Non-pigmented ciliary epithelial cell (primary cell): Measurements from ENCODE around the gene IFNG-AS1.

ENCODE experiments used
- DNase-seq: peaks from one replicate; pipeline ENCODE4 v3.0.0-alpha.2; 2010; ENCODE audit warnings: low read depth

The IFNG-AS1 gene

DNA sequence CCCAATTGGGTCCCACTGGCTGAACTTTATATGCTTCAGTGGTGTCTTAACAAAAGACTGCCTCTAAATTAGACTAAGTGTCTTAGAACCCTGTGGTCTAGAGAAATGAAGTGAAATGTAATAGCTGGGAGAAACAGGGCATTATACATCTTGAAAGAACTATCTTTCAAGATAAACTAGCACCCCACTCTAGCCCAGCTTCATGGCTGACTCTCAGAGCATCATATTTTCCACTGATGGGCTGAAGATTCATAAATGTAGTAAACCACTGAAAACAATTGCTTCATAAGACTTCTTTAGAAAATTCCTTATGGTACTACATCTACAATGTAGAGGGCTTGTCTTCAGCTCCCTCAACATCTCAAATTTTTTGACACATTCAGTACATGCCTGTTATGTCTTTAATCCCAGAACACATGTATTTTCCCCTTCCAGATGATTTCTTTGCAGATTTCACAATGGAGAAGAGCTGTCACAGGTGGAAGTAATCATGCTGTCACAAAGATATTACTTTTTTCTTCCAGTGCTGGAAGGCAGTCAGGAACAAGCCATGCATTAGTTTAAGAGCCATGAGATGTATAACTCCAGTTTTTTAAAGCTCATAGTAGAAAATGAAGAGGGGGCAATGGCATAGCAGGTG, 48.5 kb downstream of the IFNG-AS1 start:
- no peak for DNase-seq

DNA sequence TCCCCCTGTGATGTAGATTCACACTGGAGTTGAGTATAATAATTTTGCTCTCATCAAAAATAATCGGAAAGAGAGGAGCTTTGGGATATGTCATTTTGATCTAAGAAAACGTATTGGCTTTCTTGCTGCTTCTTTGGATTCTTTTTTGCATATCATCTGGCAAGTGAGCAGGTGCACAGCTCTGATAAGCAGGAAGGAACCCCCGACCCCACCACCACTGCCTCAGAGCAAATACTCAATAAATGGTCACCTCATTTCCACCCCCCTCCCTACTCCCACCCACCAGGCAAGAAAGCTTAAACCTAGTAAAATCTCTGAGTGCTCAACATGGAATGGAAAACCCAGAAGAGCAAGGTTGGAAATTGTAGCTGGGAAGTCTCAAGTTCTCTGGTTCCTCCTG, 49.4 kb downstream of the IFNG-AS1 start:
- DNase-seq, result no peak

DNA sequence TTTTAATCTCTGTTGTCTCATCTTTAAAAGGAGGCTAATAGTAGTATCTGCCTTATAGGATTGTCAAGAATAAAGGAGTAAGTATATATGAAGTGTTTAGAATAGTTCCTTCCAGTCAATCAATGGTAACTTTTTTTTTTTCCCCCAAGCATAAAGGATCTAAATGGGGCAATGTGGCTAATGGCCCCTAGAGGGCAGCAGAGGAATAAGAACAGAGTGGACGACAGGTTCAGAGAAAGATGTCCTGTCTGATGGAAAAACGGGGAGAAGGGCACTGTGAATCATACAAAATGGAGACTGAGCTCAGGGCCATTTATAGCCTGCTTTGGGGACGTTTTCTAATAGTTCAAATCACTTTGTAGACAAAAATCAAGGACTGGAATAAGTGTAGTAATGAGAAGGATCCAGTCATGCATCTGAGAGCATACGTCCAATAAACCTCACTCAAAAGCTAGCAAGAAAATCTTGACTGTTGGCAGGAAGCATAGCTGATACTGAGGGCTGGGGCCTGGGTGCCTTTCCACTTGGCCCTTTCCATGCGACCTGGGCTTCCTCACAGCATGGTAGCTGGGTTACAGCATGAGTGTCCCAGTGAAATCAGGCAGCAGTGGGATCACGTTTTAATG, 51.3 kb downstream of the IFNG-AS1 start:
- peak; percentile 54 for DNase-seq

DNA sequence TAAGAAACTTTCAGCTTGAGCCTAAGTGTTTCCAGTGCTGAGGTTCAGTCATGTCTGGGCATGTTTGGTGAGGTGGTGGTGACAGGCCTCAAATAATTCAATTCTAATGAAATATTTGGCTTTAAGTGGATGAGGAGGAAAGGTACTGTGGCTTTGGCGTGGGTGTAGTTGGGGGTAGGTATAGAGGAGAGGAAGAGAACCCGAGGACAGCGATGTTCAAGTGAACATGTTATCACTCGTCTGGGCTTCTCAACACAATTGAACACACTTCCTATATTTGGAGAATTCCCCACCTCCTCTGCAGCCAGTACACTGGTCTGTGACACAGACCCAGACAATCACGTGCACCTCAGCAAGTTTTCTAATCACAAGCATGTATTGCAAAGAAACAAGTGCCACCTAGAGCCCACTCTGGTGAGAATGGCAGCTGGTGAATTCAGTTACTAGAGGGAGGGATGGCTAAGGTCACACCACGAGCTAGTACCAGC, 53.0 kb downstream of the IFNG-AS1 start:
- DNase-seq, result no peak

DNA sequence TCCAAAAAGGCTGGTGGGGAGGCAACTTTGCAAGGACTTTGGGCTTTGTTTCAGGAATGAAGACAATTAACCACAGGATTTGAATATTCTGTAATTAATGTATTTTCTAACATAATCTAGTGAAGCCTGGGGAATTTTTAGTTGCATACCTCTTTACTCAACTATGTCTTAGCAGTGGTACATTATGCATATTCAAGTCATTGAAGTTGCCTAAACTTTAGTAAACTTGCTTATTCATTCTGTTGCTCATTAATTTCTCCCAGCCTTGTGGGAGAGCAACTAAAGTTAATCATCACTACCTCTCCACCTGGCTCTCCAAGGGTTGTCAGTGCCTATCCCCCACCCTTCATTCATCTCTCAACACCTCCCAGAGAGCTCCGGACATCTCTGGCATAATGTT, 54.2 kb downstream of the IFNG-AS1 start:
- no peak for DNase-seq

DNA sequence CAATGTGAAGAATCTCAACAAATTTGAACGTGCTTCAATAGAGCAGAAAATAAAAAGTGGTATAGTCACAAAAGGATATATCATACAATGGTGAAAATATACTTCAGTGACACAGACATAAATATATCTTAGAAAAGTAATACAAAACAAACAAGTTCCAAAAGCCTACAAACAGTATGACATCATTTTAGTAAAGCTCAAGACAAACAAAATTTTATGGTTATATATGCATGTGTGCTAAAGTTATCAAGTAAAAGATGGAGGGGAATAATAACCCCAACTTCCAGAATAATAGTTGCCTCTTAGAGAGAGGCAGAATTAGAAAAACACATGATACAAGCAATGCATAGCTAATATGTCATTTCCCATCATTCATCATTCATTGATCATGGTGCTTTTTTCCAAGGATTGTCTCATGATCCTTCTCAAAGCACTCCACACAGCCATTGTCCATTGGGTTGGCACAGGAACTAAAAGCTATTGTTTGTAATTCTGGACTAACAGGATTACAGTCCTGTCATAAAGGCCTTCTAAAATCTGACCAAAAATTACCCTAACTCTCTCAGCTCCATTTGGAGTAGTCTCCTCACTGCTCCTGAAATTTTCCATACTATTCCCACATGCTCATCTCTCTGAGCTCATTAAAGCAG, 59.5 kb downstream of the IFNG-AS1 start:
- DNase-seq, result no peak

DNA sequence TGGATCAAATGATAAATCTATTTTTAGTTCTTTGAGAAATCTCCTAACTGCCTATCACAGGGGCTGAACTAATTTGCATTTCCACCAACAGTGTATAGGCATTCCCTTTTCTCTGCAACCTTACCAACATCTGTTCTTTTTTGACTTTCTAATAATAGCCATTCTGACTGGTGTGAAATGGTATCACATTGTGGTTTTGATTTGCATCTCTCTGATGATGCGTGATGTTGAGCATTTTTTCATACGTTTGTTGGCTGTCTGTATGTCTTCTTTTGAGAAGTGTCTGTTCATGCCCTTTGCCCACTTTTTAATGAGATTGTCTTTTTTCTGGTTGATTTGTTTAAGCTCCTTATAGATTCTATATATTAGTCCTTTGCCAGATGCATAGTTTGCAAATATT, 67.1 kb downstream of the IFNG-AS1 start:
- no peak for DNase-seq

DNA sequence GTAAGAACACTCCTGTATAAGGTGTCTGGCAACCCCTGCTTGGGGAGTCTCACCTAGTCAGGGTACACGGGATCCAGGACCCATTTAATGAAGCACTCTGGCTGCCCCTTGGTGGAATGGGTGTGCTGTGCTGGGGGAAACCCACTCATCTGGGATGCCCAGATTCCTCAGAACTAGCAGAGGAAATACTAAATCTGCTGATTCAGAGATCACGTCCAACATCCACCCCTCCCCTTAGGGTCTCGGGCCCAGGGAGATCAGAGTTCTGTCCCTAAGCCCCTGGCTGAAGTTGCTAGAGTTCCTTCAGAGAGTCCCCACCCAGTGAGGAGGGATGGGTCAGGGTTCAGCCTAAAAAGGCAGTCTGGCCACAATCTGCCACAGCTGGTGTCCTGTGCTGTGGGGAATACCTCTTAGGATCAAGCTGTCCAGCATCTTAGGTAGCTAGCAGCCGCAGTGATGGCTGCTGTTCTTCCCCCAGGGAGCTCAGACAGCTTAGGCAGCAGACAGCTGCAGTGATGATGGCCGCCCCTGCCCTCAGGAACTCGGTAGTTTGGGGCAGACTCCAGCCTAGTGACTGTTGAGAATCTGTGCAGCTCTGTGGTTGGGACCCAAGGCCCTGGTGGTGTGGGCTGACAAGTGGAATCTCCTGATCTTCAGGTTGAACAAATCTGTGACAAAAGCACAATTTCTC, 74.8 kb downstream of the IFNG-AS1 start:
- no peak for DNase-seq

DNA sequence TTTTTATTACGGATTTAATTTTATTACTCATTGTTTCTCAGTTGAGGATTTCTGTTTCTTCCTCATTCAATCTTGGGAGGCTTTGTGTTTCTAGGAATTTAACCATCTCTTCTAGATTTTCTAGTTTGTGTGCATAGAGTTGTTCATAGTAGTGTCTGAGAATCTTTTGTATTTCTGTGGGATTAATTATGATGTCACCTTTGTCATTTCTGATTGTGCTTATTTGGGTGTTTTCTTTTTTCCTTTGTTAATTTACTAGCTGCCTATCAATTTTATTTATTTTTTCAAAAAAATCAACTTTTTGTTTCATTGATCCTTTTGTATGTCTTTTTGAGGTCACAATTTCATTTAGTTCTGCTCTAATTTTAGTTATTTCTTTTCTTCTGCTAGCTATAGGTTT, 75.9 kb downstream of the IFNG-AS1 start:
- no peak for DNase-seq

DNA sequence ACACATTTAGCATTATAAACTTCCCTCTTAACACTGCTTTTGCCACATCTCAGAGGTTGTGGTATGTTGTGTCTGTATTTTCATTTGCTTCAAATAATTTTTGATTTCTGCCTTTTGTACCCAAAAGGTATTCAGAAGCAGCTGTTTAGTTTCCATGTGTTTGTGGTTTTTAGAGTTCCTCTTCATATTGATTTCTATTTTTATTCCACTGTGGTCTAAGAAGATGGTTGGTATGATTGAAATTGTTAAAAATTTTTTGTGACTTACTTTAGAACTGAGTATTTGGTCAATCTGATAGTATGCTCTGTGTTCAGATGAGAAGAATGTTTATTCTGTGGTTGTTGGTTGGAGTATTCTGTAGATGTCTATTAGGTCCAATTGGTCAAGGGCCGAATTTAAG, 76.4 kb downstream of the IFNG-AS1 start:
- DNase-seq, result no peak

DNA sequence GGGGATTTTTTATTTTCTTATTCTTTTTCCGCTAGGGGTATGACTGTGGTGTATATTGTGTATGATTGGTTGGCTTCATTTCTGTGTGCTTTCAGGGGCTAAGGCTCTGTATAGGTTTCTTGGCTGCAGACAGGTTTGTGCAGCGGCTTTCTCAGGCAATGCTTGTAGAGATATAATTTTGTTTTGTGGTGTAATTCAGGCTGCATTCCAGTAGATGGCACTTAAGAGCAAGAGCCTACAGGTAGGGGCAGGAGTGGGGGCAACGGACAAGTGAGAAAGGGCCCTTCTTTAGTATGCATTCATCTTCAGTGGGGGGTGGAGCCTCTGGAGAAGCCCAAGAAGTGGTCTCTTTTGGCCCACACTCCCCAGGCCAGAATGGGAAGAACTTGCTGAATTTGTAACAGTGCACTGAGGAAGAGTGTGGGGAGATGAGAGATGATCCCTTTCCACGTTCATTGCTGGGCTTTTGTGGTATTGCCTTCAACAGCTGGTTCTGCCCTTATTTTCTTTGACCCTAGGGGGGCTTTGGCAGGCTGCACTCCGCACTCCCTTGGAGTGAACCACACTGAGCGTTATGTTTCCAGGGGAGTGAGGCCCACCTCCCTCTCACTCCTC, 78.6 kb downstream of the IFNG-AS1 start:
- DNase-seq, result no peak

DNA sequence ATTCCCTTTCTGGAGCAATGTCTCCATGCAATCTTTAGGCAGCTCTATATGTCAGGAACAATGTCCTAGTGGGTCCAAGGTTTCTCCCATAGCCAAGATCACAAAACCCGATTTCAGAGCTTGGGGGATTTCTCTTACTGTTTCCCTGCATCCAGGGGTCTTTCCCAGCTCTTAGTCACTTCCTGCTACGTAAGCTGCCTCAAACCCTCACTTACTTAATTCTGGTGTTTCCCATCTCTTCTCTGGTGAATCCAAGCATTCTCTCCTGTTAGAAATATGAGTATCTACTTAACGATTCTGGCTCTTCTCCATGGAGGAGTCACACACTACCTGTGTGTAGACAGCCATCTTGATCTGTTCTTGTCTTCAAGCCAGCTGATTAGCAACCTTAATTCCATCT, 80.0 kb downstream of the IFNG-AS1 start:
- DNase-seq, result no peak
